Fibroblast of villous mesenchyme (primary cell): Measurements from ENCODE around the gene DNER. TPM values are rescaled to one million over a fixed set of nuclear protein-coding genes. Genes with fewer than 3 reads are reported as not detected.

Experiments used
- DNase-seq: peaks from one replicate; pipeline ENCODE4 v3.0.0-alpha.2; 2010; ENCODE audit warnings: low read depth
- H3K4me3 ChIP-seq: 2 replicates; pipeline ENCODE4 v1.5.1; 2011; ENCODE audit warnings: low read depth, mild to moderate bottlenecking, low read length
- total RNA-seq: library from RNA; depleted of rRNA; stranded (reverse); fragments of >200 nt; gene quantifications from 2 replicates; pipeline ENCODE4 v1.2.3, GENCODE V29; 2012
- TF ChIP-seq, protein P1 (sequence below): IDR thresholded peaks from 2 replicates; pipeline ENCODE4 v1.5.1; 2012; ENCODE audit warnings: low read depth, mild to moderate bottlenecking, low read length; ENCODE audit not compliant: insufficient read depth

DNER gene
- total RNA-seq, 1 donor = 0.86 TPM

DNA sequence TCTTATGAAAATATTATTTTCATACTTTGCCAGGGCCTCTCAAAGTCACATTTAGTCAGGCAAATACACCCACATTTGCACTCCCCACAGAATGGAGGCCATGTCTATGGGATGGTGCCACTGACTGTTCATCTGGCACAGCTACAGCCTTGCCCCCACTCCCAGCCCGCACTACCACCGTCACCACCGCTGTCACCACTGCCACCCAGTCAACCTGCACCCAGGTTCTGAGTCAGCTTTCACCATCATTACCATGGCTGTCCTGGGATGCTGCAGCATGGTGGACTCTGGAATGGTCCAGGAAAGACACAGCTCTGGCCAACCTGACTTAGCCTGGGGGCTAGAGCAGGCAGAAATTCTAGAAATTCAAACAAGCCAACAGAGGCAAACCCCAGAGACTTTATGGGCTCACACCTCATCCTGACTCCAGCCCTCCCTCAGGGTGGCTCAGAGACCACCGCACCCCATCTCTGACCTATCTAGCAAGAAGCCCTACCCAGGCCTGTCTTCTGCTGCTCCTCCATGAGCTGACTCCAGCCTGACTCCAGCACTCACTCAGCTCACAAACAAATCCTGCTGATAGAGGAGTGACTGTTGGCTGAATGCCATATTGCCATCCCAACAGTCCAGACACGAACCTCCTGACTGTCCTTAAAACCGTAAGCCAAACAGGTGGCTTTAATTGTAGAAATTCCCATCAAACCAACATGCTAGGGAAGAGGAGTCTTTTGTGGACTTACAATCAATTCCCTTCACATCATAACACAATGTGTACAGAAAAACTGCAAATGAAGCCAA, 28.0 kb downstream of the DNER start:
- no peak for DNase-seq
- no peak overlapping the region for H3K4me3 ChIP-seq
- TF ChIP-seq, protein P1, sequence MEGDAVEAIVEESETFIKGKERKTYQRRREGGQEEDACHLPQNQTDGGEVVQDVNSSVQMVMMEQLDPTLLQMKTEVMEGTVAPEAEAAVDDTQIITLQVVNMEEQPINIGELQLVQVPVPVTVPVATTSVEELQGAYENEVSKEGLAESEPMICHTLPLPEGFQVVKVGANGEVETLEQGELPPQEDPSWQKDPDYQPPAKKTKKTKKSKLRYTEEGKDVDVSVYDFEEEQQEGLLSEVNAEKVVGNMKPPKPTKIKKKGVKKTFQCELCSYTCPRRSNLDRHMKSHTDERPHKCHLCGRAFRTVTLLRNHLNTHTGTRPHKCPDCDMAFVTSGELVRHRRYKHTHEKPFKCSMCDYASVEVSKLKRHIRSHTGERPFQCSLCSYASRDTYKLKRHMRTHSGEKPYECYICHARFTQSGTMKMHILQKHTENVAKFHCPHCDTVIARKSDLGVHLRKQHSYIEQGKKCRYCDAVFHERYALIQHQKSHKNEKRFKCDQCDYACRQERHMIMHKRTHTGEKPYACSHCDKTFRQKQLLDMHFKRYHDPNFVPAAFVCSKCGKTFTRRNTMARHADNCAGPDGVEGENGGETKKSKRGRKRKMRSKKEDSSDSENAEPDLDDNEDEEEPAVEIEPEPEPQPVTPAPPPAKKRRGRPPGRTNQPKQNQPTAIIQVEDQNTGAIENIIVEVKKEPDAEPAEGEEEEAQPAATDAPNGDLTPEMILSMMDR = no peak

- no peak overlapping the region for H3K4me3 ChIP-seq
- no peak for DNase-seq
- TF ChIP-seq, protein P1 = no peak
Observed at GRCh38 chr2:229684942-229685562, 29.3 kb downstream of the DNER start.

- no peak for DNase-seq
- TF ChIP-seq, protein P1 = no peak
- no peak overlapping the region for H3K4me3 ChIP-seq
Observed at GRCh38 chr2:229679393-229680125, 34.8 kb downstream of the DNER start.

GRCh38 chr2:229675569-229675968, 38.8 kb downstream of the DNER start:
- DNase-seq = no peak
- TF ChIP-seq, protein P1 = no peak
- H3K4me3 ChIP-seq = no peak overlapping the region

DNA sequence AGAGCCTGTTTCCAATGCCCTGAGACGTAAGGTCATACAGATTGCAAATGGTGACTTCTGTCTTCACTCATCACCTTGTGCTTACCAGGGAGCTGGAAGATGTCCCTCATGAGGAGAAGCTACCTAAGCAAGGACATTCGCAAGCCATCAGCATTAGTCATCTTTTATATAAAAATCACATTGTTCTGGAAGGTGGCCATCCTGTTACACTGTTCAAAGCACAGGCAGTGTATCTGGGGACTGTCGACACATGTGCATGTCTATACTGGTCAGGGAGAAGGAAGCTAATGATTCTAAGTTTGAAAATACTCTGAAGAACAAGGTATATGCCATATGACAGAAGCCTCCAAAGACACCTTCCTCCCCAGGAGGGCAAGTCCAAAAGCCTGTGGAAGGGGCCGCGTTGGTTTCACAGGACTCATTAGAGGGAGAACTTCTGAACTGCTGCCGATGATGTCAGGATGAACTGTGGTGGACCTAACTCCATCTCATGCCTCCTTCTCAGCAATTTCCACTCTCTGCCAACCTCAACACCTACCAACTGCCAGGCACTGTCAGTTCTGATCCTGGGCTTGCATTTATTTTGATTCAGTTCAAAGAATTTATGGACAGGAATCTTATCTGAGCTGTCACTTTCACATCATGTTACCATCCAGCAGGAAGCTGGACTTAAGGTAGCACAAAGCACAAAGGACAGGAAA, 39.4 kb downstream of the DNER start:
- H3K4me3 ChIP-seq = no peak overlapping the region
- TF ChIP-seq, protein P1 = no peak

GRCh38 chr2:229673676-229674075, 40.7 kb downstream of the DNER start:
- TF ChIP-seq, protein P1 = no peak
- no peak overlapping the region for H3K4me3 ChIP-seq
- DNase-seq = no peak

More for the DNA sequence above, 39.4 kb downstream of the DNER start:
- no peak for DNase-seq
